ENCODE data around the gene SMPD1. TPM values are rescaled to one million over a fixed set of nuclear protein-coding genes. Genes with fewer than 3 reads are reported as not detected.

The SMPD1 gene
- total RNA-seq, 1 donor from 2014 or later = 48.6 TPM

GRCh38 chr11:6404342-6405051 is 14.2 kb downstream of the SMPD1 start:
- Histone ChIP-seq H3K4me1 (peaks cover 0 to 3% of the 10 kb centered on the region in 2 donors), H3K4me3 (no peak overlapping the region), H3K27me3 (no peaks in the 10 kb centered on the region), H3K36me3 (peaks cover 29 to 50% of the 10 kb centered on the region in 2 donors), H3K27ac (no peak overlapping the region), H3K9me3 (no peaks in the 10 kb centered on the region)
- intact Hi-C loops (cut with DNase I) = no loop called here
- no peak for DNase-seq (ENCODE audit: low spot score in 2 of 2)
- TF ChIP-seq, protein P1, sequence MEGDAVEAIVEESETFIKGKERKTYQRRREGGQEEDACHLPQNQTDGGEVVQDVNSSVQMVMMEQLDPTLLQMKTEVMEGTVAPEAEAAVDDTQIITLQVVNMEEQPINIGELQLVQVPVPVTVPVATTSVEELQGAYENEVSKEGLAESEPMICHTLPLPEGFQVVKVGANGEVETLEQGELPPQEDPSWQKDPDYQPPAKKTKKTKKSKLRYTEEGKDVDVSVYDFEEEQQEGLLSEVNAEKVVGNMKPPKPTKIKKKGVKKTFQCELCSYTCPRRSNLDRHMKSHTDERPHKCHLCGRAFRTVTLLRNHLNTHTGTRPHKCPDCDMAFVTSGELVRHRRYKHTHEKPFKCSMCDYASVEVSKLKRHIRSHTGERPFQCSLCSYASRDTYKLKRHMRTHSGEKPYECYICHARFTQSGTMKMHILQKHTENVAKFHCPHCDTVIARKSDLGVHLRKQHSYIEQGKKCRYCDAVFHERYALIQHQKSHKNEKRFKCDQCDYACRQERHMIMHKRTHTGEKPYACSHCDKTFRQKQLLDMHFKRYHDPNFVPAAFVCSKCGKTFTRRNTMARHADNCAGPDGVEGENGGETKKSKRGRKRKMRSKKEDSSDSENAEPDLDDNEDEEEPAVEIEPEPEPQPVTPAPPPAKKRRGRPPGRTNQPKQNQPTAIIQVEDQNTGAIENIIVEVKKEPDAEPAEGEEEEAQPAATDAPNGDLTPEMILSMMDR (IDR thresholded peaks at IDR 0.05) = no peak

- DNase-seq (ENCODE audit: low spot score in 2 of 2) = no peak
- intact Hi-C loops (cut with DNase I) = no loop called here
- TF ChIP-seq, protein P1 (IDR thresholded peaks at IDR 0.05) = no peak
- H3K27ac ChIP-seq = no peak overlapping the region
- peaks cover 35 to 50% of the 10 kb centered on the region in 2 donors for H3K36me3 ChIP-seq
- H3K4me3 ChIP-seq = no peak overlapping the region
- no peaks in the 10 kb centered on the region for H3K27me3 ChIP-seq
- H3K9me3 ChIP-seq = no peaks in the 10 kb centered on the region
- H3K4me1 ChIP-seq = peaks cover 0 to 3% of the 10 kb centered on the region in 2 donors
These were observed 14.9 kb downstream of the SMPD1 start for GRCh38 chr11:6405052-6405667.

DNA sequence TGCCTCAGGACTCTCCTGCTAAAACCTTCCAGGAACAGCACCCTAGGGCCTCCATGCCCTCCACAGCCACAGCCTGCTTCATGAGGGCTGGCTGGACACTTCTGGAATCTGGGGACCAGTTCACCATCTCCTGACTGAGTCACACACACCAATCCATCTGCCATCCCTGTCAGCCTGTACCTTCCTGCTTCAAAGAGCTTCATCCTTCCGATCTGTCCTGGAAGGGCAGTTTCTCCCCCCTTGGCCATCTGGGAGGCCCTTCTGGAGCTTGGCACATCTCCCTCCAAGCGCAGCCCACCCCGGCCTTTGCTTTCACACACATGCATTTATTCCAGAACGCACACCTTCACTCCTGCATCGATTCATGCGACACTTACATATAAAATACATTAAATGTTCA is 15.6 kb downstream of the SMPD1 start:
- DNase-seq (ENCODE audit: low spot score in 2 of 2) = no peak
- Histone ChIP-seq H3K9me3 (no peaks in the 10 kb centered on the region), H3K27ac (no peak overlapping the region), H3K36me3 (peaks cover 38 to 50% of the 10 kb centered on the region in 2 donors), H3K27me3 (no peaks in the 10 kb centered on the region), H3K4me1 (peaks cover 0 to 3% of the 10 kb centered on the region in 2 donors), H3K4me3 (no peak overlapping the region)
- intact Hi-C loops (cut with DNase I) = no loop called here
- TF ChIP-seq, protein P1 (IDR thresholded peaks at IDR 0.05) = no peak

GRCh38 chr11:6406370-6406769 is 16.1 kb downstream of the SMPD1 start:
- TF ChIP-seq, protein P1 (IDR thresholded peaks at IDR 0.05) = no peak
- no peaks in the 10 kb centered on the region for H3K9me3 ChIP-seq
- H3K4me1 ChIP-seq = peaks cover 0 to 3% of the 10 kb centered on the region in 2 donors
- H3K4me3 ChIP-seq = no peak overlapping the region
- H3K36me3 ChIP-seq = peaks cover 36 to 50% of the 10 kb centered on the region in 2 donors
- DNase-seq (ENCODE audit: low spot score in 2 of 2) = no peak
- intact Hi-C loops (cut with DNase I) = no loop called here
- no peaks in the 10 kb centered on the region for H3K27me3 ChIP-seq
- H3K27ac ChIP-seq = no peak overlapping the region

GRCh38 chr11:6410695-6411430 is 20.6 kb downstream of the SMPD1 start:
- DNase-seq (ENCODE audit: low spot score in 2 of 2) = no peak
- peaks cover 20 to 28% of the 10 kb centered on the region in 2 donors for H3K36me3 ChIP-seq
- no peaks in the 10 kb centered on the region for H3K27me3 ChIP-seq
- peaks cover 0 to 7% of the 10 kb centered on the region in 2 donors for H3K4me1 ChIP-seq
- TF ChIP-seq, protein P1 (IDR thresholded peaks at IDR 0.05) = no peak
- no peak overlapping the region for H3K27ac ChIP-seq
- H3K9me3 ChIP-seq = no peaks in the 10 kb centered on the region
- no peak overlapping the region for H3K4me3 ChIP-seq
- intact Hi-C loops (cut with DNase I) = no loop called here

Data from ascending aorta (tissue), 2 donors.